WTC11 (cell line): Measurements from ENCODE around the gene CNFN.

Source experiments
- ATF2 ChIP-seq: sonication (generic); formaldehyde crosslinking; IDR thresholded peaks from 2 replicates; pipeline ENCODE4 v1.8.1; 2022; ENCODE audit warnings: low read depth, missing genetic modification reagents, borderline replicate concordance
- CTCF ChIP-seq: fragments of 200-600 bp; IDR thresholded peaks from 2 replicates; pipeline ENCODE4 v1.8.0; 2022; ENCODE audit warnings: antibody characterized with exemption
- GABPB1 ChIP-seq: sonication (generic); formaldehyde crosslinking; IDR thresholded peaks from 2 replicates; pipeline ENCODE4 v1.8.1; 2023; ENCODE audit warnings: mild to moderate bottlenecking, missing genetic modification reagents
- IRF2 ChIP-seq: sonication (generic); formaldehyde crosslinking; IDR thresholded peaks from 2 replicates; pipeline ENCODE4 v1.8.0; 2022; ENCODE audit warnings: low read depth, missing genetic modification reagents, borderline replicate concordance
- JUN ChIP-seq: sonication (generic); formaldehyde crosslinking; IDR thresholded peaks from 2 replicates; pipeline ENCODE4 v1.8.0; 2023; ENCODE audit warnings: mild to moderate bottlenecking, missing genetic modification reagents
- NR2C2 ChIP-seq: sonication (generic); formaldehyde crosslinking; IDR thresholded peaks from 2 replicates; pipeline ENCODE4 v1.8.0; 2022; ENCODE audit warnings: mild to moderate bottlenecking, missing genetic modification reagents
- TEAD4 ChIP-seq: sonication (generic); formaldehyde crosslinking; IDR thresholded peaks from 2 replicates; pipeline ENCODE4 v1.8.0; 2022; ENCODE audit warnings: mild to moderate bottlenecking, missing genetic modification reagents
- ZNF263 ChIP-seq: sonication (generic); formaldehyde crosslinking; IDR thresholded peaks from 2 replicates; pipeline ENCODE4 v1.8.1; 2022; ENCODE audit warnings: low read depth, mild to moderate bottlenecking, moderate library complexity, missing genetic modification reagents
- TF ChIP-seq, protein P1 (sequence below): sonication (generic); formaldehyde crosslinking; conservative IDR thresholded peaks from 2 replicates; pipeline ENCODE4 v1.8.1; 2022; ENCODE audit warnings: mild to moderate bottlenecking, missing genetic modification reagents
- TF ChIP-seq, protein P2 (sequence below): sonication (generic); formaldehyde crosslinking; IDR thresholded peaks from 2 replicates; pipeline ENCODE4 v1.8.1; 2023; ENCODE audit warnings: mild to moderate bottlenecking, missing genetic modification reagents

GRCh38 chr19:42375415-42376176 lies 14.5 kb downstream of the CNFN start:
- TF ChIP-seq, protein P1, sequence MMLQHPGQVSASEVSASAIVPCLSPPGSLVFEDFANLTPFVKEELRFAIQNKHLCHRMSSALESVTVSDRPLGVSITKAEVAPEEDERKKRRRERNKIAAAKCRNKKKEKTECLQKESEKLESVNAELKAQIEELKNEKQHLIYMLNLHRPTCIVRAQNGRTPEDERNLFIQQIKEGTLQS (CRISPR knock-in tag) = no peak
- TF ChIP-seq ATF2 (CRISPR knock-in tag) (no peak), CTCF (no peak), TEAD4 (CRISPR knock-in tag) (no peak), JUN (CRISPR knock-in tag) (no peak), NR2C2 (CRISPR knock-in tag) (no peak), GABPB1 (CRISPR knock-in tag) (no peak), ZNF263 (no peak), IRF2 (no peak)
- TF ChIP-seq, protein P2, sequence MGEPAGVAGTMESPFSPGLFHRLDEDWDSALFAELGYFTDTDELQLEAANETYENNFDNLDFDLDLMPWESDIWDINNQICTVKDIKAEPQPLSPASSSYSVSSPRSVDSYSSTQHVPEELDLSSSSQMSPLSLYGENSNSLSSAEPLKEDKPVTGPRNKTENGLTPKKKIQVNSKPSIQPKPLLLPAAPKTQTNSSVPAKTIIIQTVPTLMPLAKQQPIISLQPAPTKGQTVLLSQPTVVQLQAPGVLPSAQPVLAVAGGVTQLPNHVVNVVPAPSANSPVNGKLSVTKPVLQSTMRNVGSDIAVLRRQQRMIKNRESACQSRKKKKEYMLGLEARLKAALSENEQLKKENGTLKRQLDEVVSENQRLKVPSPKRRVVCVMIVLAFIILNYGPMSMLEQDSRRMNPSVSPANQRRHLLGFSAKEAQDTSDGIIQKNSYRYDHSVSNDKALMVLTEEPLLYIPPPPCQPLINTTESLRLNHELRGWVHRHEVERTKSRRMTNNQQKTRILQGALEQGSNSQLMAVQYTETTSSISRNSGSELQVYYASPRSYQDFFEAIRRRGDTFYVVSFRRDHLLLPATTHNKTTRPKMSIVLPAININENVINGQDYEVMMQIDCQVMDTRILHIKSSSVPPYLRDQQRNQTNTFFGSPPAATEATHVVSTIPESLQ = no peak
